HG03558 (cell line): ENCODE data around the gene MYO5B.

Experiments used
- ATAC-seq: cut with Tn5 transposase; IDR thresholded peaks from one replicate; pipeline ENCODE4 v1.9.1; 2021; ENCODE audit warnings: moderate number of reproducible peaks; ENCODE audit not compliant: unreplicated experiment; ENCODE audit errors: extremely low read depth

The MYO5B gene

GRCh38 chr18:49948975-49949374 is 246.0 kb downstream of the MYO5B start:
- no peak for ATAC-seq

- ATAC-seq = no peak
Measured at GRCh38 chr18:49944663-49945062, 250.3 kb downstream of the MYO5B start.

- no peak for ATAC-seq
Measured at GRCh38 chr18:49936821-49937220, 258.1 kb downstream of the MYO5B start.

GRCh38 chr18:49935215-49935614 is 259.7 kb downstream of the MYO5B start:
- ATAC-seq = no peak

GRCh38 chr18:49934457-49934856 is 260.5 kb downstream of the MYO5B start:
- peak; percentile 45 for ATAC-seq

GRCh38 chr18:49933530-49934128 is 261.3 kb downstream of the MYO5B start:
- no peak for ATAC-seq

GRCh38 chr18:49931760-49932159 is 263.2 kb downstream of the MYO5B start:
- no peak for ATAC-seq

- no peak for ATAC-seq
Measured at GRCh38 chr18:49931179-49931578, 263.8 kb downstream of the MYO5B start.

- ATAC-seq = no peak
Measured at GRCh38 chr18:49926106-49926745, 268.7 kb downstream of the MYO5B start.

GRCh38 chr18:49924293-49924983 is 270.5 kb downstream of the MYO5B start:
- no peak for ATAC-seq

GRCh38 chr18:49922228-49922627 is 272.7 kb downstream of the MYO5B start:
- ATAC-seq = no peak

GRCh38 chr18:49921318-49921985 is 273.5 kb downstream of the MYO5B start:
- ATAC-seq = no peak

- no peak for ATAC-seq
Measured at GRCh38 chr18:49920731-49921130, 274.2 kb downstream of the MYO5B start.

- no peak for ATAC-seq
Measured at GRCh38 chr18:49917742-49918141, 277.2 kb downstream of the MYO5B start.

GRCh38 chr18:49915352-49915751 is 279.6 kb downstream of the MYO5B start:
- no peak for ATAC-seq

GRCh38 chr18:49913221-49913620 is 281.7 kb downstream of the MYO5B start:
- ATAC-seq = no peak

- no peak for ATAC-seq
Measured at GRCh38 chr18:49911427-49911826, 283.5 kb downstream of the MYO5B start.

GRCh38 chr18:49910986-49911385 is 284.0 kb downstream of the MYO5B start:
- ATAC-seq = no peak

- ATAC-seq = no peak
Measured at GRCh38 chr18:49910019-49910418, 284.9 kb downstream of the MYO5B start.

- no peak for ATAC-seq
Measured at GRCh38 chr18:49907346-49907929, 287.5 kb downstream of the MYO5B start.

- ATAC-seq = no peak
Measured at GRCh38 chr18:49905771-49906170, 289.2 kb downstream of the MYO5B start.
